Measurements from ENCODE around the gene GRHL1.

The GRHL1 gene

GRCh38 chr2:9937968-9938367, 13.5 kb upstream of the GRHL1 start:
- Histone ChIP-seq H3K9me3 (ENCODE audit: insufficient read depth, low read depth, low read length) (no peaks in the 10 kb centered on the region), H3K18ac (ENCODE audit: low read length) (no peak overlapping the region), H2AFZ (ENCODE audit: insufficient read depth, low read length, poor library complexity) (no peak overlapping the region), H3K79me1 (ENCODE audit: low read length) (no peaks in the 10 kb centered on the region), H3K36me3 (ENCODE audit: control insufficient read depth in 1 of 2, insufficient read depth in 2 of 2, low read length in 2 of 2) (peaks cover 1 to 5% of the 10 kb centered on the region in 2 experiments), H3K9ac (ENCODE audit: low read length) (no peak overlapping the region), H3K4me2 (ENCODE audit: low read length) (no peak overlapping the region), H3K23ac (ENCODE audit: low read length) (no peak overlapping the region), H2BK12ac (ENCODE audit: low read length) (no peak overlapping the region), H3K79me2 (ENCODE audit: control insufficient read depth, insufficient read depth, low read length, poor library complexity) (no peaks in the 10 kb centered on the region), H2BK120ac (ENCODE audit: insufficient read depth, low read length, poor library complexity) (no peak overlapping the region), H3K4me1 (ENCODE audit: control insufficient read depth in 1 of 2, insufficient read depth in 2 of 2, low read length in 2 of 2) (peaks cover 14% of the 10 kb centered on the region in 2 experiments), H3K14ac (ENCODE audit: low read length) (no peak overlapping the region), H3K27ac (ENCODE audit: low read depth, low read length) (no peak overlapping the region), H3K4me3 (ENCODE audit: low read depth, low read length) (no peak overlapping the region), H2AK5ac (ENCODE audit: low read length) (no peak overlapping the region), H3K27me3 (ENCODE audit: insufficient read depth, low read length) (no peaks in the 10 kb centered on the region), H3K4ac (ENCODE audit: low read depth, low read length) (no peak overlapping the region), H2BK5ac (ENCODE audit: low read depth, low read length, poor library complexity) (no peak overlapping the region), H4K91ac (ENCODE audit: low read depth, low read length) (no peak overlapping the region), H4K8ac (ENCODE audit: low read depth, low read length) (no peak overlapping the region), H4K12ac (ENCODE audit: low read depth, low read length) (no peak overlapping the region)
- no peak for DNase-seq
- no CpG with 5 or more reads among the region's 9 CpGs for WGBS (ENCODE audit: extremely low coverage, insufficient coverage, insufficient read length)

- Histone ChIP-seq H3K14ac (ENCODE audit: low read length) (no peak overlapping the region), H3K4me1 (ENCODE audit: control insufficient read depth in 1 of 2, insufficient read depth in 2 of 2, low read length in 2 of 2) (peaks cover 14% of the 10 kb centered on the region in 2 experiments), H3K9ac (ENCODE audit: low read length) (no peak overlapping the region), H3K36me3 (ENCODE audit: control insufficient read depth in 1 of 2, insufficient read depth in 2 of 2, low read length in 2 of 2) (peaks cover 0 to 3% of the 10 kb centered on the region in 2 experiments), H3K27ac (ENCODE audit: low read depth, low read length) (no peak overlapping the region), H2AK5ac (ENCODE audit: low read length) (peak overlapping the region; percentile 35), H3K9me3 (ENCODE audit: insufficient read depth, low read depth, low read length) (no peaks in the 10 kb centered on the region), H2AFZ (ENCODE audit: insufficient read depth, low read length, poor library complexity) (no peak overlapping the region), H2BK12ac (ENCODE audit: low read length) (no peak overlapping the region), H3K4me3 (ENCODE audit: low read depth, low read length) (no peak overlapping the region), H4K12ac (ENCODE audit: low read depth, low read length) (no peak overlapping the region), H3K79me2 (ENCODE audit: control insufficient read depth, insufficient read depth, low read length, poor library complexity) (no peaks in the 10 kb centered on the region), H3K4me2 (ENCODE audit: low read length) (no peak overlapping the region), H3K18ac (ENCODE audit: low read length) (no peak overlapping the region), H3K27me3 (ENCODE audit: insufficient read depth, low read length) (no peaks in the 10 kb centered on the region), H4K91ac (ENCODE audit: low read depth, low read length) (no peak overlapping the region), H2BK5ac (ENCODE audit: low read depth, low read length, poor library complexity) (no peak overlapping the region), H4K8ac (ENCODE audit: low read depth, low read length) (no peak overlapping the region), H2BK120ac (ENCODE audit: insufficient read depth, low read length, poor library complexity) (no peak overlapping the region), H3K4ac (ENCODE audit: low read depth, low read length) (no peak overlapping the region), H3K79me1 (ENCODE audit: low read length) (no peaks in the 10 kb centered on the region), H3K23ac (ENCODE audit: low read length) (no peak overlapping the region)
- DNase-seq, result no peak
- WGBS (ENCODE audit: extremely low coverage, insufficient coverage, insufficient read length), result no CpG with 5 or more reads among the region's 9 CpGs
Observed at GRCh38 chr2:9939587-9940485, 11.7 kb upstream of the GRHL1 start.

GRCh38 chr2:9941196-9941995, 10.1 kb upstream of the GRHL1 start:
- Histone ChIP-seq H2BK12ac (ENCODE audit: low read length) (no peak overlapping the region), H2AFZ (ENCODE audit: insufficient read depth, low read length, poor library complexity) (no peak overlapping the region), H3K14ac (ENCODE audit: low read length) (no peak overlapping the region), H4K8ac (ENCODE audit: low read depth, low read length) (no peak overlapping the region), H3K27ac (ENCODE audit: low read depth, low read length) (no peak overlapping the region), H4K91ac (ENCODE audit: low read depth, low read length) (no peak overlapping the region), H3K79me1 (ENCODE audit: low read length) (no peaks in the 10 kb centered on the region), H3K4me3 (ENCODE audit: low read depth, low read length) (no peak overlapping the region), H2AK5ac (ENCODE audit: low read length) (no peak overlapping the region), H3K18ac (ENCODE audit: low read length) (no peak overlapping the region), H3K4ac (ENCODE audit: low read depth, low read length) (no peak overlapping the region), H3K36me3 (ENCODE audit: control insufficient read depth in 1 of 2, insufficient read depth in 2 of 2, low read length in 2 of 2) (no peaks in the 10 kb centered on the region), H3K79me2 (ENCODE audit: control insufficient read depth, insufficient read depth, low read length, poor library complexity) (no peaks in the 10 kb centered on the region), H3K9me3 (ENCODE audit: insufficient read depth, low read depth, low read length) (no peaks in the 10 kb centered on the region), H2BK120ac (ENCODE audit: insufficient read depth, low read length, poor library complexity) (no peak overlapping the region), H2BK5ac (ENCODE audit: low read depth, low read length, poor library complexity) (no peak overlapping the region), H4K12ac (ENCODE audit: low read depth, low read length) (no peak overlapping the region), H3K23ac (ENCODE audit: low read length) (no peak overlapping the region), H3K4me2 (ENCODE audit: low read length) (peak overlapping the region; percentile 8), H3K27me3 (ENCODE audit: insufficient read depth, low read length) (no peaks in the 10 kb centered on the region), H3K4me1 (ENCODE audit: control insufficient read depth in 1 of 2, insufficient read depth in 2 of 2, low read length in 2 of 2) (peaks cover 14% of the 10 kb centered on the region in 2 experiments), H3K9ac (ENCODE audit: low read length) (no peak overlapping the region)
- no CpG with 5 or more reads among the region's 13 CpGs for WGBS (ENCODE audit: extremely low coverage, insufficient coverage, insufficient read length)
- no peak for DNase-seq

- no peak for DNase-seq
- Histone ChIP-seq H3K4me1 (ENCODE audit: control insufficient read depth in 1 of 2, insufficient read depth in 2 of 2, low read length in 2 of 2) (peaks cover 14 to 17% of the 10 kb centered on the region in 2 experiments), H3K18ac (ENCODE audit: low read length) (no peak overlapping the region), H3K79me1 (ENCODE audit: low read length) (no peaks in the 10 kb centered on the region), H3K23ac (ENCODE audit: low read length) (no peak overlapping the region), H2AK5ac (ENCODE audit: low read length) (no peak overlapping the region), H3K9me3 (ENCODE audit: insufficient read depth, low read depth, low read length) (no peaks in the 10 kb centered on the region), H3K27me3 (ENCODE audit: insufficient read depth, low read length) (no peaks in the 10 kb centered on the region), H3K27ac (ENCODE audit: low read depth, low read length) (no peak overlapping the region), H4K91ac (ENCODE audit: low read depth, low read length) (no peak overlapping the region), H3K9ac (ENCODE audit: low read length) (no peak overlapping the region), H4K12ac (ENCODE audit: low read depth, low read length) (no peak overlapping the region), H2BK120ac (ENCODE audit: insufficient read depth, low read length, poor library complexity) (no peak overlapping the region), H2BK5ac (ENCODE audit: low read depth, low read length, poor library complexity) (no peak overlapping the region), H3K4me2 (ENCODE audit: low read length) (no peak overlapping the region), H2AFZ (ENCODE audit: insufficient read depth, low read length, poor library complexity) (no peak overlapping the region), H3K4ac (ENCODE audit: low read depth, low read length) (no peak overlapping the region), H3K14ac (ENCODE audit: low read length) (no peak overlapping the region), H4K8ac (ENCODE audit: low read depth, low read length) (no peak overlapping the region), H3K36me3 (ENCODE audit: control insufficient read depth in 1 of 2, insufficient read depth in 2 of 2, low read length in 2 of 2) (no peaks in the 10 kb centered on the region), H3K4me3 (ENCODE audit: low read depth, low read length) (peak overlapping the region; percentile 54), H2BK12ac (ENCODE audit: low read length) (no peak overlapping the region), H3K79me2 (ENCODE audit: control insufficient read depth, insufficient read depth, low read length, poor library complexity) (no peaks in the 10 kb centered on the region)
- no CpG with 5 or more reads among the region's 6 CpGs for WGBS (ENCODE audit: extremely low coverage, insufficient coverage, insufficient read length)
Observed at GRCh38 chr2:9941996-9942390, 9.5 kb upstream of the GRHL1 start.

Measured in trophoblast cell (in vitro differentiated cells and primary cell).